ENCODE measurements around the gene ARID1B. TPM values are rescaled to one million over a fixed set of nuclear protein-coding genes. Genes with fewer than 3 reads are reported as not detected.

Gene ARID1B
- polyA plus RNA-seq, 1 experiment = 17.0 TPM

DNA sequence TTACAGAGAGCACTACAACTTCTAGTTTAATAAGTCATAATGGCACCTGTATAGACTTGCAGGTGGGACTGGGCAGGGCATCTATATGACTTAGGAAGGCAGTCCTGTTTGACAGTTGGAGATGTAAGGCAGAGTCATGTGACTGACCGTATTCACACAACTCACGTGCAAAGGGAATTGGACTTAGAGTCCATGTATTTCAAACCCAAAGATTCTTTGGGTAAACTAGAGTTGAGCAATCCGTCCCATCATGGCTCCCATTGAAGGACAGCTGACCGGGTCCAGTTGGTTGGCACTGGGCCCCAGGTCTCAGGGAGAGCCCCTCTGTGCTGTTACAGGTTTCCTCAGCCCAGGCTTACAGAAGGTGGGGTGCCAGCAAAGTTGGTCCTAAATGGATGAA is 121.9 kb downstream of the ARID1B start:
- POLR2A ChIA-PET = no interaction called here

DNA sequence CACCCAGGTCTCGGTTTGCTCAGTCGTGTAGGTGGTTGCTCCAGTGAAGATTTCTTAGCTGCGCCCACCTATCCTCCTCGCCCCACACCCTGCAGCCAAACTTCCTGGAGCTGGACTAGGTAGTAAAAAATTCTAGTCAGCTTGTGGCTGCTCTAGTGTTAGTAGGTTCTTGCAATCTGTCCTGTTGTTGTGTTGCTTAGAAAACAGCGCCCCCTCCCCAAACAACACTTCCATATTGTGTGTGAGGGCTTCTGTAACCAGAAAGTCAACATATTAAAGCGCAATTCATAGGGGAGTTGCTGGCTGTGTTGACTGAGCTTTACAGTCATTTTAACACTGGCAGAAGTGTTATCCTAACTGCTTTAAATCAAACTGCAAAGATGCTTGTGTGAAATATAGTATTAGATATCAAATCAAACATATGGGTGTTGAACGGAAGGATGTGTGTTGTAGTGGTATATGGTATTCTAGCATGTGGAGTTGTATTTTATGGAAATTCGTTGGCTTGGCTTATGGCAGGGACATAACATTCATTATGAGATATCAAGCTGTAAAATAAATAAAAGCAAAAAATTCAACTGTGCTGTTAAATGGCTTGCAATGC is 122.5 kb downstream of the ARID1B start:
- CTCF ChIA-PET = no interaction called here
- DNase-seq (ENCODE audit: low read depth) = no peak
- Histone ChIP-seq H3K36me3 (ENCODE audit: control insufficient read depth, insufficient read depth, low read length) (no peaks in the 10 kb centered on the region), H3K4me3 (ENCODE audit: low read depth, low read length) (no peak overlapping the region), H3K27me3 (ENCODE audit: control insufficient read depth, insufficient read depth, low read length) (no peaks in the 10 kb centered on the region)
- TF ChIP-seq, protein P1, sequence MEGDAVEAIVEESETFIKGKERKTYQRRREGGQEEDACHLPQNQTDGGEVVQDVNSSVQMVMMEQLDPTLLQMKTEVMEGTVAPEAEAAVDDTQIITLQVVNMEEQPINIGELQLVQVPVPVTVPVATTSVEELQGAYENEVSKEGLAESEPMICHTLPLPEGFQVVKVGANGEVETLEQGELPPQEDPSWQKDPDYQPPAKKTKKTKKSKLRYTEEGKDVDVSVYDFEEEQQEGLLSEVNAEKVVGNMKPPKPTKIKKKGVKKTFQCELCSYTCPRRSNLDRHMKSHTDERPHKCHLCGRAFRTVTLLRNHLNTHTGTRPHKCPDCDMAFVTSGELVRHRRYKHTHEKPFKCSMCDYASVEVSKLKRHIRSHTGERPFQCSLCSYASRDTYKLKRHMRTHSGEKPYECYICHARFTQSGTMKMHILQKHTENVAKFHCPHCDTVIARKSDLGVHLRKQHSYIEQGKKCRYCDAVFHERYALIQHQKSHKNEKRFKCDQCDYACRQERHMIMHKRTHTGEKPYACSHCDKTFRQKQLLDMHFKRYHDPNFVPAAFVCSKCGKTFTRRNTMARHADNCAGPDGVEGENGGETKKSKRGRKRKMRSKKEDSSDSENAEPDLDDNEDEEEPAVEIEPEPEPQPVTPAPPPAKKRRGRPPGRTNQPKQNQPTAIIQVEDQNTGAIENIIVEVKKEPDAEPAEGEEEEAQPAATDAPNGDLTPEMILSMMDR (IDR thresholded peaks at IDR 0.05; ENCODE audit: insufficient read depth, low read depth, low read length) = no peak
- POLR2A ChIA-PET = no interaction called here

More for the DNA sequence above, 121.9 kb downstream of the ARID1B start:
- DNase-seq (ENCODE audit: low read depth) = no peak
- Histone ChIP-seq H3K4me3 (ENCODE audit: low read depth, low read length) (no peak overlapping the region), H3K36me3 (ENCODE audit: control insufficient read depth, insufficient read depth, low read length) (no peaks in the 10 kb centered on the region), H3K27me3 (ENCODE audit: control insufficient read depth, insufficient read depth, low read length) (no peaks in the 10 kb centered on the region)
- TF ChIP-seq, protein P1 (IDR thresholded peaks at IDR 0.05; ENCODE audit: insufficient read depth, low read depth, low read length) = no peak
- CTCF ChIA-PET = no interaction called here

DNA sequence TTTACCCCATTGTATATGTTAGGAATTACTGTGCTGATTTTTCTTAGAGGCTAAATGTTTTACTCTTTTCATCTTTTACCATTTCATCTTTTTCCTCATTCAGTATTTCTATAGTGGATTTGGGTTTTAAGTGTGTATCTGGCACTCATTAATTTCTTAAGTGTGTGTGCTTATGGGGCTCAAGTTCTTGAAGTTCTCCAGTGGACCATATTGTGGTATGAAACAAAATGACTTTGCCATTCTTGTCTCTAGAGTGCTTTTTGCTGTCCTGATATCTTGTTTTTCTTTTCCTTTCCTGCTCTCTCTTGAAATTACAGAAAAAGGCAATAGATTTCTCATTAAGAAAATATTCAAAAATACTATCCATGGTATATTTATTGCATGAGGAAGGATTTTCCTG is 123.1 kb downstream of the ARID1B start:
- TF ChIP-seq, protein P1 (IDR thresholded peaks at IDR 0.05; ENCODE audit: insufficient read depth, low read depth, low read length) = no peak
- no peak for DNase-seq (ENCODE audit: low read depth)
- H3K4me3 ChIP-seq (ENCODE audit: low read depth, low read length) = no peak overlapping the region
- no peaks in the 10 kb centered on the region for H3K36me3 ChIP-seq (ENCODE audit: control insufficient read depth, insufficient read depth, low read length)
- CTCF ChIA-PET = no interaction called here
- POLR2A ChIA-PET = no interaction called here
- H3K27me3 ChIP-seq (ENCODE audit: control insufficient read depth, insufficient read depth, low read length) = no peaks in the 10 kb centered on the region

DNA sequence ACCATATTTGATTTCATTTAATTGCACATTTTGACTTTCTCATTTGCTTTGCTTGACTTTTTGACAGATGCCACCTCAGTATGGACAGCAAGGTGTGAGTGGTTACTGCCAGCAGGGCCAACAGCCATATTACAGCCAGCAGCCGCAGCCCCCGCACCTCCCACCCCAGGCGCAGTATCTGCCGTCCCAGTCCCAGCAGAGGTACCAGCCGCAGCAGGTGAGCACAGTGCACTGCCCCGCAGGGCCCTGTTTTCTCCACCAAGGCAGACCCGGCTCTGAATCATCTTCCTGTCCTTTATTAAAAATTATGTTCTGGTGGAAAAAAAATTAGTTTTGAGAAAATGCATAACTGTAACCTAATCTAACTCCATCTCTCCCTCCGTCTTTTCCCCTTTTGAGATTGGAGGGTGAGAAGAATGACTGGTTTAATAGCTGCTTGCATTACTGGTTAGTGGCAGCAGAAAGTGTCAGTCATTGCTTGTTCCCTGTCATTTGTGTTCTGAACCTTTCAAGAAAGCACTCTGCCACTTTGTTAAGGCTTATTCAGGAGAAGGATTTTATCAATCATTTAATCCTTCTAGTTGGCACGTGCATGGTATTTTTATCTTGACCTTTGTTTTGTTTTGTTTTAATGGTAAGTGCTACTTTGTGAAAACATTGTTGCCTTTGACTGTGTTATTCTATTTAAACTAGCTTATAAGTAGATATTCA is 124.3 kb downstream of the ARID1B start:
- CTCF ChIA-PET = no interaction called here
- POLR2A ChIA-PET = no interaction called here
- no peaks in the 10 kb centered on the region for H3K27me3 ChIP-seq (ENCODE audit: control insufficient read depth, insufficient read depth, low read length)
- DNase-seq (ENCODE audit: low read depth) = no peak
- no peaks in the 10 kb centered on the region for H3K36me3 ChIP-seq (ENCODE audit: control insufficient read depth, insufficient read depth, low read length)
- TF ChIP-seq, protein P1 (IDR thresholded peaks at IDR 0.05; ENCODE audit: insufficient read depth, low read depth, low read length) = no peak
- H3K4me3 ChIP-seq (ENCODE audit: low read depth, low read length) = no peak overlapping the region

DNA sequence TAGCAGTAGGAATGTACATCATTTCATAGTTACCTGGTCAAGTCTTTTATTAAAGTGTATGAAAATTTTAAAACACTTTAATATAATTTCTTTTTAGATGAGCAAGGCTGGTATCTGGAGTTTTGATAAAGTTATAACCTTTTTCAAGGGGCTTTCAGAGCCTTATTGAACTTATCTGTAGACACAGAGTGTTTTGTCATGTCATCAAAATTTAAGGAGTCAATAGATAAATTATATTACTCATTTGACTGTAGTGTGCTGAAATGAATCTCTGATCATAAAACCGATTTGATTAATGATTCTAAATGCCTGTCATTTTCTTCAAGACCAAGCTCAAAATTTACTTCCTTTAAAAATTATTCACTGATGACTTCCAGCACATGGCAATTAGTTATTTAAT is 125.6 kb downstream of the ARID1B start:
- POLR2A ChIA-PET = no interaction called here
- Histone ChIP-seq H3K4me3 (ENCODE audit: low read depth, low read length) (no peak overlapping the region), H3K36me3 (ENCODE audit: control insufficient read depth, insufficient read depth, low read length) (no peaks in the 10 kb centered on the region), H3K27me3 (ENCODE audit: control insufficient read depth, insufficient read depth, low read length) (no peaks in the 10 kb centered on the region)
- TF ChIP-seq, protein P1 (IDR thresholded peaks at IDR 0.05; ENCODE audit: insufficient read depth, low read depth, low read length) = no peak
- no peak for DNase-seq (ENCODE audit: low read depth)
- CTCF ChIA-PET = no interaction called here

Data from BJ (cell line).